ENCODE measurements around the gene CALN1. TPM values are rescaled to one million over a fixed set of nuclear protein-coding genes. Genes with fewer than 3 reads are reported as not detected.

CALN1 gene
- total and polyA plus RNA-seq, 2 experiments from 2014 or later = 0.23 to 0.28 TPM

- H3K9me3 ChIP-seq (ENCODE audit: low read depth) = no peaks in the 10 kb centered on the region
- H3K9me2 ChIP-seq (replicated peaks; ENCODE audit: insufficient read depth) = no peaks in the 10 kb centered on the region
- no peaks in the 10 kb centered on the region for H3K79me2 ChIP-seq
- H3K4me3 ChIP-seq = no peak overlapping the region
- H3K27me3 ChIP-seq = no peaks in the 10 kb centered on the region
- H2AFZ ChIP-seq = no peak overlapping the region
- H3K4me1 ChIP-seq (ENCODE audit: insufficient read depth) = no peaks in the 10 kb centered on the region
- H3K4me2 ChIP-seq = no peak overlapping the region
- WGBS (ENCODE audit: low lambda C conversion rate, missing lambda C conversion rate) = 82% methylated on average over 6 of the region's 6 CpGs
- H4K20me1 ChIP-seq (ENCODE audit: insufficient read depth, poor library complexity, severe bottlenecking) = no peaks in the 10 kb centered on the region
- no peak overlapping the region for H3K27ac ChIP-seq
- TF ChIP-seq CTCF (IDR thresholded peaks at IDR 0.05; ENCODE audit: poor library complexity) = no peak
- TF ChIP-seq EZH2 (IDR thresholded peaks at IDR 0.05; ENCODE audit: borderline replicate concordance) = no peak
- no peak for TF ChIP-seq EZH2phosphoT487 (IDR thresholded peaks at IDR 0.05; ENCODE audit: low read depth, severe bottlenecking, unreplicated experiment)
- no peak for DNase-seq (ENCODE audit: low spot score)
- no peaks in the 10 kb centered on the region for H3K36me3 ChIP-seq (replicated peaks; ENCODE audit: insufficient read depth, low read depth)
These were observed 168.8 kb downstream of the CALN1 start for GRCh38 chr7:72243329-72243728.

GRCh38 chr7:72235351-72235750 lies 176.8 kb downstream of the CALN1 start:
- DNase-seq (ENCODE audit: low spot score) = no peak
- Histone ChIP-seq H2AFZ (no peak overlapping the region), H3K4me1 (ENCODE audit: insufficient read depth) (no peaks in the 10 kb centered on the region), H3K9me3 (ENCODE audit: low read depth) (no peaks in the 10 kb centered on the region), H4K20me1 (ENCODE audit: insufficient read depth, poor library complexity, severe bottlenecking) (no peaks in the 10 kb centered on the region), H3K4me2 (no peak overlapping the region), H3K27ac (no peak overlapping the region), H3K9me2 (replicated peaks; ENCODE audit: insufficient read depth) (no peaks in the 10 kb centered on the region), H3K36me3 (replicated peaks; ENCODE audit: insufficient read depth, low read depth) (no peaks in the 10 kb centered on the region), H3K4me3 (no peak overlapping the region), H3K79me2 (no peaks in the 10 kb centered on the region), H3K27me3 (no peaks in the 10 kb centered on the region)
- WGBS (ENCODE audit: low lambda C conversion rate, missing lambda C conversion rate) = 81% methylated on average over 5 of the region's 5 CpGs
- TF ChIP-seq EZH2phosphoT487 (IDR thresholded peaks at IDR 0.05; ENCODE audit: low read depth, severe bottlenecking, unreplicated experiment) = no peak
- TF ChIP-seq EZH2 (IDR thresholded peaks at IDR 0.05; ENCODE audit: borderline replicate concordance) = no peak
- TF ChIP-seq CTCF (IDR thresholded peaks at IDR 0.05; ENCODE audit: poor library complexity) = no peak

- TF ChIP-seq CTCF (IDR thresholded peaks at IDR 0.05; ENCODE audit: poor library complexity) (no peak), EZH2 (IDR thresholded peaks at IDR 0.05; ENCODE audit: borderline replicate concordance) (no peak)
- H3K4me2 ChIP-seq = no peak overlapping the region
- no peak overlapping the region for H3K4me3 ChIP-seq
- 74% methylated on average over 3 of the region's 3 CpGs for WGBS (ENCODE audit: low lambda C conversion rate, missing lambda C conversion rate)
- no peak overlapping the region for H3K27ac ChIP-seq
- no peak for DNase-seq (ENCODE audit: low spot score)
- H3K4me1 ChIP-seq (ENCODE audit: insufficient read depth) = no peaks in the 10 kb centered on the region
- no peak overlapping the region for H2AFZ ChIP-seq
- no peaks in the 10 kb centered on the region for H3K27me3 ChIP-seq
- H3K79me2 ChIP-seq = no peaks in the 10 kb centered on the region
- no peaks in the 10 kb centered on the region for H3K9me3 ChIP-seq (ENCODE audit: low read depth)
- H4K20me1 ChIP-seq (ENCODE audit: insufficient read depth, poor library complexity, severe bottlenecking) = no peaks in the 10 kb centered on the region
- H3K36me3 ChIP-seq (replicated peaks; ENCODE audit: insufficient read depth, low read depth) = no peaks in the 10 kb centered on the region
- no peaks in the 10 kb centered on the region for H3K9me2 ChIP-seq (replicated peaks; ENCODE audit: insufficient read depth)
These were observed 178.1 kb downstream of the CALN1 start for GRCh38 chr7:72234086-72234485.

GRCh38 chr7:72230281-72230680 lies 181.9 kb downstream of the CALN1 start:
- Histone ChIP-seq H3K79me2 (no peaks in the 10 kb centered on the region), H3K36me3 (replicated peaks; ENCODE audit: insufficient read depth, low read depth) (no peaks in the 10 kb centered on the region), H3K9me2 (replicated peaks; ENCODE audit: insufficient read depth) (no peaks in the 10 kb centered on the region), H3K4me3 (no peak overlapping the region), H3K27ac (no peak overlapping the region), H3K4me1 (ENCODE audit: insufficient read depth) (no peaks in the 10 kb centered on the region), H4K20me1 (ENCODE audit: insufficient read depth, poor library complexity, severe bottlenecking) (no peaks in the 10 kb centered on the region), H3K9me3 (ENCODE audit: low read depth) (no peaks in the 10 kb centered on the region), H2AFZ (no peak overlapping the region), H3K4me2 (no peak overlapping the region), H3K27me3 (no peaks in the 10 kb centered on the region)
- DNase-seq (ENCODE audit: low spot score) = no peak
- TF ChIP-seq EZH2phosphoT487 (IDR thresholded peaks at IDR 0.05; ENCODE audit: low read depth, severe bottlenecking, unreplicated experiment) = no peak
- no peak for TF ChIP-seq EZH2 (IDR thresholded peaks at IDR 0.05; ENCODE audit: borderline replicate concordance)
- TF ChIP-seq CTCF (IDR thresholded peaks at IDR 0.05; ENCODE audit: poor library complexity) = no peak
- WGBS (ENCODE audit: low lambda C conversion rate, missing lambda C conversion rate) = 70% methylated on average over 4 of the region's 4 CpGs
